HG03095 (cell line): ENCODE data around the gene FAM83C.
"Not testable (repeated sequence)": the region's sequence is repeated elsewhere in the genome, so short reads cannot be mapped to it uniquely, and the experiment has no call there.

ENCODE experiments used
- ATAC-seq: cut with Tn5 transposase; IDR thresholded peaks from one replicate; pipeline ENCODE4 v1.9.1; 2021; ENCODE audit warnings: moderate library complexity; ENCODE audit not compliant: unreplicated experiment

Gene FAM83C

DNA sequence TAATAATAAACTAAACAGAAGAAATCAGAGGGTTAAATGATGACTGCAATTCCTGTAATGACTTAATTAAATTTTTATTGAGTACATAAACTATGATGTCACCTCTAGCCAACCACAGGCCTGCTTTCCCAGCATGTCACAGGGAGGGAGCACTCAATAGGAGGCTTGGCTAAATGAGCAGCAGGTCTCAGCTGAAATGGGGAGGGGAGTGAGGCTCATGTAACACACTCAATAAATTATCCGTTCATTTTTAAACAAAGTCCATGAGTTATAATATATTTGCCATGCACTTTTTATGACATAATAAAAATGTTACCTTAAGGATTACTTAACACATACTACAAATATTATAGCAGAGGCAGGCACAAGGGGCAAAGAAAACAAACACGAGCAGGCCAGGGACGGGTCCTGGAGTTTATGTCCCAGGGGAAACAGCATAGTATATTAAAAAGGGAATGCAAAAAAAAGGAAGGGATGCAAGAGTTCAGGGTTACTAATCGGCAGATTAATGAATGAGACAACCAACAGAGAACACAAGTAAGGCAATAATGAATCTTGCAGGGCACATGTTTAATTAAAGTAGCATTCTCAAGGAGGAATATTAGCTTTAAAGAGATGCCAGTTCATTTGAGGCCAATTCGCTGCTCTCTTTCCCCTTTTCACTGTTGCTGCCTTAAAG is 27.1 kb upstream of the FAM83C start:
- no peak for ATAC-seq

GRCh38 chr20:35318502-35319157 is 26.4 kb upstream of the FAM83C start:
- no peak for ATAC-seq

DNA sequence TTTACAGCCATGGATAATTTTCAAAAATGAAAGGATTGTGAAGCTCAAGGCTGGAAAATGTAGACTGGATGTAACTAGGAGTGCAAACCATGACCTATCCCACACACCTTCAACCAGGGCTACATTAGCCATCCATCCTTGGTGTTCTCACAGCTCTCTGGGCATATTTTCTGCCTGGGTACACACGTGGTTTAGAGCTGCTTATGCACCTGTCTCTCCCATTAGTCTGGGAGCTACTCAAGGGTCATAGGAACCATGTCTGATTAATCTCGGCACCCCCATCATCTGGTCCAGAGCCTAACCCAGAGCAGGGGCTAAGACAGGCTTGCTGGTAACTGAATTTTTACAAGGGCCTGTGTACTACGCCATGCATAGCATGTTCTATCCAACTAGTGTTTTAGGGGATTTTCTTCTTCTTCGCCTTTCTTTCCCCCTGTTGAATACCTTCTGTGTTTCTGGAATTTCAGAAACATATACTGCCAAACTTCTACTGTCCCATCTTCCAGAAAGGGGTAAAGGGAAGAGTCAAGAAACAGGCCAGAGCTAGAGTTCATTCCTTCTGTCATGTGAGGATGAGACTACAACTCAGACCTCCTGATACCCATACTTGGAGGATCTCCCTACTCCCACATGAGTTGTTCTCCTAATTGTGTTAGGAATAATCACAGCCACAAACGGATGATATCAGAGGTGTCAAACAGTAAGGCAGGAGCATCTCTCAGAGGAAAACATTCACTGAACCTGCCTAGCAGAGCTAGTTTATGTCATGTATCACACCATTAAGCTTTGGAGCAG is 25.4 kb upstream of the FAM83C start:
- ATAC-seq = no peak

DNA sequence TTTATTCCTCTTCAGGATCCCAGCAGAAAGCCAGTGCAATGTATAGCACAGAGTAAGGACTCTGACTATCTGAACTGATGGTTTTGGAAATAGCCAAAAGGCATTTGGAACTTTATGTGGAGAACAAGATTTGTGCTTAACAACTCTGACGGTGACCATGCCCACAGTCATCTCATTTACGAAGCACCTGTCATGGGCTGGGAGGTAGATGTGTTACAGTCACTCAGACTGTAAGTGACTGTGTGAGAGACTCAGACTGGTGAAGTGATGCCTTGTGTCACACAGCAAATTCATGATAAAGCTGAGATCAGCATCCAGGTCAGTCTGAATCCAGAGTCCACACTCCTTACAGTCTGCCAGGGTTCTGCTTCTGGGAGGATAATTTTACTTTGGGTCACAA is 23.9 kb upstream of the FAM83C start:
- ATAC-seq = no peak

- not testable (repeated sequence) for ATAC-seq
Observed at GRCh38 chr20:35315632-35316020, 23.4 kb upstream of the FAM83C start.

- no peak for ATAC-seq
Observed at GRCh38 chr20:35314816-35315631, 22.8 kb upstream of the FAM83C start.

DNA sequence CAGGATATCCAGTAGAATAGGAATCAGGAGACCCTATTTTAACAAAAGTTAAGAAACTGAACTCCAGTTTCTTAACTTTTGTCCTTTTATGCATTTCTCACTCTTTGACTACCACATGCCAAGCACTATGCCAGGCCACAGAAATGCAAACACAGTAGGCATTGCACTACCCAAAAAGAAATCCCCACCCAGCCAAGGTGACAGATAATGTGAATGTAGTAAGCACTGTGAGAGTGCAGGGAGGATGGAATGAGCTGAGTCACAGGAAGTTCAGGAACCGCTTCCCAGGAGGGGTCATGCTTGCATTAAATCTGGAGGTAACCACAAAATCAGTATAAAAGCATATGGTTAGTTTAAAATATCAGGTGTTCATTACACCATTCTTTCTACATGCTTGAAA is 20.1 kb upstream of the FAM83C start:
- ATAC-seq = no peak

DNA sequence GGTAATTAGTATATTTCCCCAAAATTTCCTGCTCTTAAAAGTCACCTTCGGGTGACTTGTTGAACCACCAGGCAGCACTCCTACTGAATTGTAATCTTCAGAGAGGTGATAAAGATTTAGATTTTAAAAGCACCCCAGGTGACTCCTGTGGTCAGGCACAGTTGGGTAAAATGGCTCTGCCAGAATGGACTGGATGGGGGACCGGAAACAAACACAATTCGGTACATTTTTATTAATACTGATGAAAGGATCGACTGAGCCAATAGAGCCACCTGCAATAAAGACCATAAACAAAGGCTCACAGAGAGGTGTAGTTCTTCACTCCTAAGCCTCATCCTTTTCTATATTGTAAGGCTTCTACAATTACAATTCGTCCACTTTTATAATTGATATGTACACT is 19.6 kb upstream of the FAM83C start:
- no peak for ATAC-seq

DNA sequence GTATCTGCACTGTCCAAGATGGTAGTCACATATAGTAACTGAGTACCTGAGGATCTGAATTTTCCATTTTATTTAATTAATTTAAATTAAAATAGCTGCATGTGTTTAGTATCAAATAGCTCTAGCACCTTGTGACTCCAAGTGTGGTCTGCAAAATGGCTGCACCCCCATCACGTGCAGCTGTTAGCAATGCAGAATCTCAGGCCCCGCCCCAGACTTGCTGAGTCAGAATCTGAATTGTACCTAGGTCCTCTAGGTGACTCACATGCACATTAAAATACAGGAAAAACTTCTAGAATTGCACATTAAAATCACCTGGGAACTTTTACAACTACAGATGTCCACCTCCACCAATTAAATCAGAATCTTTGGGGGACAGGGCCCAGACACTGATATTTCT is 19.2 kb upstream of the FAM83C start:
- no peak for ATAC-seq

GRCh38 chr20:35307666-35308653 is 15.7 kb upstream of the FAM83C start:
- no peak for ATAC-seq

DNA sequence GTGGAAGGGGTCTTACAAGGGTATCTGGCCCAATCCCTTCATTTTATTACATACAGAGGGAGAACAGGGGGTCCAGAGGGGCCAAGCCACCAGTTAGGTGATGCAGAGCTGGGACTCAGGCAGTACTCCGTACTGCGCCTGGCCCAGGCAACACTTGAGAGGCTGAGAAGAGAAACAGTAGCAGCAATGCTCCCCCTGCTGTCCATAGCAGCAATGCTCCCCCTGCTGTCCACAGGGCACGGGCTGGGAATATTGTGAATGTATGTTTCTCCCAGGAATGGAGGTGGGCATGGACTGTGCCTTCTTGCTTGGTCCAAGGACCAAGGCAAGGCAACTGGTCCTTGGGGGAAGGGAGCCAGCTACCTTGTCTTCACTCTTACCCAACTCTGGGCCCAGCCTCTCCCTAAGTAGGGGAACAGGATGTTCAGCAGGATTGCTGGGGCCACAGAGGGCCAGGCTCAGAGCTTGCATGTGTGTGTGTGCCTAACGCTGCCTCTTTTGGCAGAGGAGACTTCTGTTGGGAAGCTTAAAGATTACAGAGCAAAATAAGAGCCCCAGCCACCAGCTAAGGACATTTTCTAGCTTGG is 14.8 kb upstream of the FAM83C start:
- no peak for ATAC-seq

DNA sequence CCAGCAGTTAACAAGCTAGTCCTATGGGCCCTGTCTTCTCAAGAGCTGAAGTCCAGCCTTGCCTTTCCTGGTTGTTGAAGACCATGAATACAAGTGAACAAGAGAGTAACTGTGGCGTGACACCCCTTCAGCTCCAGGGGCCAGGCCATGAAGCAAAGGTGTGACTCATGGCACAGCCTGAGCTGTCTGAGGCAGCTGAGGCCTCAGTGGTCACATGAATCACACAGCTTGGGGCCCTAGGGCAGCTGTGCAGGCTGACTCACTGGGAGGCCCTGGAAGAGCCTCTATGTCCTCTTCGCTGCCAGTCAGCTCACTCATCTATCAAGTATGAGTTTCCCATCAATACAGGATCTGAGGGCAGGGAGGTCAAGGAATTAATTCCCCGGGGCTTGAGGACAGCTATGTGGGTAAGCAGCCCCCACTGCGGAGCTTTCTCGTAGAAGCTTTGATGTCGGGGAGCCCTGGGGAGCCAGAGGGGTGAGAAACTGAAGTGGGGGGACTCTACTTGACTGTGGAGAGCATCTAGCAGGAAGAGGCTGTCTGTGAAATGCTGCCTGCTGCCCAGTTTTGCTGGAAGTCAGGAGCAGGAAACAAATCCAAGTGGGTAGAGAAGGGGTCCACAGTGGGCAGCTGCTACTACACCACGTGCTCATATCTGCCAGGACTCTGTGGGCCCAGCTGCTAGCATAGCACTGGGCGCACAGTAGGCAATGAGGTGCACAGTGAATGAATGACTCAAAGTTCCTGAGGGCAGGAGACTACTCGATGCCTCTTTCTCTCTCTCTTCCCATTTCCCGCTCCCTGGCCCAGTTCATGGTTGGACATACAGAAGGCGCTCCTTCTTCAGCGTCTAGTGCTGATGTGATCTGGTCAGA is 13.7 kb upstream of the FAM83C start:
- ATAC-seq = no peak

- no peak for ATAC-seq
Observed at GRCh38 chr20:35304956-35305355, 12.7 kb upstream of the FAM83C start.

- no peak for ATAC-seq
Observed at GRCh38 chr20:35303735-35304491, 11.7 kb upstream of the FAM83C start.

GRCh38 chr20:35303382-35303734 is 11.1 kb upstream of the FAM83C start:
- no peak for ATAC-seq

DNA sequence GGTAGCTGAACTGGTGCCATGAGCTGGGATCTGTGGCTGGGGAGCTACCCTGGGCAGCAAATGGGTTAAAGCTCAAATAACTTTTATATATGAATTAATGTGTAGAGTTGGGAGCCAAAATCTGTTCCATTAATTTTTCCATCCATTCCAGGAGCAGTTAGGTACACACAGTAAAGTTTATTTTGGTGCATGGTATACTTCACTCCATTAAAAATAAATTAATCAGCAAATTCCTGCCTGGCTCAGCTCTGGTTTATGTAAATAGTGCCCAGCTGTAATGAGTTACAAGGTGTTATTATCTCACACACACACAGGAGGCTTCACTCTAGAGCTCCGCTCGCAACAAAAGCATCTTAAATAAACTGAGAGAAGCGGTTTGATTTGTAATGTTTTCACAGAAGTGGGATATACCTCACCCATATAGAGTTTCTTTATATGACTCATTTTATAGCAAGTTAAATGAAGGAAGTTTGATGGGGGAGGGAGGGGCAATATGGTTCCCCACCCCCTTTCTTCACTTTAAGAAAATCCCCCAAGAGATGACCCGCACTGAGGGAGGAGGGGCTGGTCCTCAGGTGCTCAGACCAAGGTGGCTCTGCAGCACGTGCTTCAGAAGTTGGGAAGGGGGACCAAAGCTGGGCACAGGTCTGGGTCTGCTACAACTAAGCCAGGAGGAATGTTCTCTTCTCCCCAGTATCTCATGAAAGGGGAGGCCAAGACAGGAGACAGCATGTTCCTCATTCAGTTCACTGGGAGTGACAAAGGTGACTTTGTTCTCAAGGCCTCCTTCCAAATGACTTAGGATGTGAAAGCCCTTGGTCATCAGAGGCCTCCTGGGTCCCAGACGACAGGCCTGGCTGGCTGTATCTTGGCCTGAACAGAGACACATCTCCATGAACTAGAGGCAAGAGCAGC is 10.5 kb upstream of the FAM83C start:
- ATAC-seq = no peak

DNA sequence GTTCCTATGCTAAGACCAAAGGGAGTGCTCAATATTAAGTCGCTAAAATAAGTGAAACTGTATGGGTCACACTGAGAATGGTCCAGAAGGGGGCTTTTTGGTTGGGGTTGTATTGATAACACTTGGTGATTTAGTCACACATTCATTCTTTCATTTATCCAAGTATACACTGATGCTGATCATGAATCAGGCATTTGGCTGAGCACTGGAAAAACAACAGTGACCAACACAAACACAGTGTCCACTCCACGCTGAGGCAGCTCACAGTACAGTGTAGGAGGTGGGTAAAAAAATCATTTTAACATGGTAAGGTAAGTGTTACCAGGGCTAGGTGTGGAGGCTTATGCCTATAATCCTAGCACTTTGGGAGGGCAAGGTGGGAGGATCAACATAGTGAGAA is 9.2 kb upstream of the FAM83C start:
- no peak for ATAC-seq
